Stimulated activated effector memory CD8-positive, alpha-beta T cell treated with anti-CD3 and anti-CD28 coated beads, Interleukin-12 subunit alpha, Interleukin-12 subunit beta, amount 100 ng/mL, for 72 hours (primary cell): ENCODE data around the gene AK1.
"Not testable (repeated sequence)": the region's sequence is repeated elsewhere in the genome, so short reads cannot be mapped to it uniquely, and the experiment has no call there.

ENCODE experiments used
- ATAC-seq: fragments of 150-1000 bp; cut with Tn5 transposase; 2 replicates; pipeline ENCODE4 v1.10.0; 2021
- DNase-seq, 2 donors: peaks; one replicate each; pipeline ENCODE4 v3.0.0; 2021 to 2022; ENCODE audit warnings: low spot score in 2 of 2
- H3K27ac Mint-ChIP-seq: one replicate; pipeline ENCODE4 v1.8.0; 2022; ENCODE audit warnings: mild to moderate bottlenecking, mixed read lengths
- H3K36me3 Mint-ChIP-seq: one replicate; pipeline ENCODE4 v1.8.0; 2022; ENCODE audit warnings: mild to moderate bottlenecking, mixed read lengths
- H3K4me1 Mint-ChIP-seq: one replicate; pipeline ENCODE4 v1.8.0; 2022; ENCODE audit warnings: mixed read lengths
- H3K4me3 Mint-ChIP-seq: one replicate; pipeline ENCODE4 v1.8.0; 2022; ENCODE audit warnings: mild to moderate bottlenecking, mixed read lengths
- H3K9me3 Mint-ChIP-seq: one replicate; pipeline ENCODE4 v1.8.0; 2022; ENCODE audit warnings: mixed read lengths

AK1 gene

GRCh38 chr9:127856094-127856728, 21.3 kb downstream of the AK1 start:
- no peaks in the 10 kb centered on the region for H3K36me3 Mint-ChIP-seq
- ATAC-seq (no peak), DNase-seq (no peak)
- no peaks in the 10 kb centered on the region for H3K9me3 Mint-ChIP-seq
- peaks cover 25% of the 10 kb centered on the region for H3K4me1 Mint-ChIP-seq
- H3K4me3 Mint-ChIP-seq, result no peak overlapping the region
- peak overlapping the region; percentile 74 for H3K27ac Mint-ChIP-seq

GRCh38 chr9:127855522-127855921, 22.0 kb downstream of the AK1 start:
- H3K27ac Mint-ChIP-seq, result peak overlapping the region; percentile 74

DNA sequence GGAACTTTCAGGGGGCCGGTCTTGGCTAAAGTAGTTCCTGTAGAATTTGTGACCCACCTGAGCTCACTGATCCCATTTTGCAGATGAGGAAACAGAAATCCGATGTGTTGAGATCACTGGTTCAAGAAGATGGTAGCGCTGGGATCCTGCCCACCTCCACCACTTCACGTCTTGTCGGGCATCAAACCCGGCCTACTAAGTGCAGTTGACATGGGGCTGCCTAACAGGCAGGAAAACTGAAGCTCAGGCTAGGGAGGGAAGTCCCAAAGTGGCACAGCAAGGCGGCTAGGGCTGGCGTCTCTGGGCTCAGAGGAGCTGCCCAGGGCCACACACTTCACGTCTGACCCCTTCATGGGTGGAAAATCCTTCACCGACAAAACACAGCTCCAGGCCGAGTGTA, 22.5 kb downstream of the AK1 start:
- H3K9me3 Mint-ChIP-seq, result no peaks in the 10 kb centered on the region
- ATAC-seq, result no peak
- H3K27ac Mint-ChIP-seq, result peak overlapping the region; percentile 87
- no peak for DNase-seq
- peaks cover 15% of the 10 kb centered on the region for H3K4me1 Mint-ChIP-seq
- peak overlapping the region; percentile 75 for H3K4me3 Mint-ChIP-seq
- H3K36me3 Mint-ChIP-seq, result no peaks in the 10 kb centered on the region

More at GRCh38 chr9:127855522-127855921, 22.0 kb downstream of the AK1 start:
- DNase-seq (no peak), ATAC-seq (no peak)
- Mint-ChIP-seq H3K4me1 (peaks cover 18% of the 10 kb centered on the region), H3K36me3 (no peaks in the 10 kb centered on the region), H3K4me3 (no peak overlapping the region), H3K9me3 (no peaks in the 10 kb centered on the region)

- Mint-ChIP-seq H3K27ac (peak within 1 kb of the TSS; percentile 87), H3K4me1 (peaks cover 15% of the 10 kb centered on the region)
Observed at GRCh38 chr9:127854184-127854806, 23.2 kb downstream of the AK1 start, which contains the start of gene ENG. TSS of gene ENG (minus strand) at chr9:127854658. CDS start at chr9:127854355, 303 bp downstream.

GRCh38 chr9:127853312-127854183, 23.9 kb downstream of the AK1 start:
- H3K9me3 Mint-ChIP-seq, result peaks cover 8% of the 10 kb centered on the region
- peak overlapping the region; percentile 75 for H3K4me3 Mint-ChIP-seq
- DNase-seq (no peak), ATAC-seq (peak; percentile 27)
- peaks cover 4% of the 10 kb centered on the region for H3K36me3 Mint-ChIP-seq
- peak overlapping the region; percentile 87 for H3K27ac Mint-ChIP-seq
- peaks cover 10% of the 10 kb centered on the region for H3K4me1 Mint-ChIP-seq

More at GRCh38 chr9:127854184-127854806, 23.2 kb downstream of the AK1 start, which contains the start of gene ENG:
- no peak for DNase-seq
- Mint-ChIP-seq H3K36me3 (no peaks in the 10 kb centered on the region), H3K4me3 (peak within 1 kb of the TSS; percentile 75), H3K9me3 (peaks cover 3% of the 10 kb centered on the region)
- ATAC-seq, result peak; percentile 41

DNA sequence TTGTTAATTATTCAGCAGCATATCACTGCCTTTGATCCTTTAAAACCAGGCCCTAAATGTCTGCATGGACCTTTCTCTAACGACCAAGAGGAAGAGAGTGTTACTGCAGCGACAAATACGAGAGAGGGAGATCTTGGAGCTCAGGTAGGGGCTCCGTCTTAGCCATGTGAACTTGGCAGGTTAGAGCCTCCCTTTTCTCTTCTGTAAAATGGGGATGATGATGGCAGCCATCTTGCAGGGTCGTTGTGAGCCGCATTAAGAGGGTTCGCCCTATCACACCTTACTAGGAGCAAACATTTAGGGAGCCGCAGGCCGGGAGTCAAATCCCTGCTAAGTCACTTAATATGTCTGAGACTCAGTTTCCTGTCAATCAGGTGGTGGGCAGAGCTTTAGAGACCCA, 24.6 kb downstream of the AK1 start:
- H3K27ac Mint-ChIP-seq, result peak overlapping the region; percentile 20
- H3K4me3 Mint-ChIP-seq, result peak overlapping the region; percentile 75
- H3K36me3 Mint-ChIP-seq, result peaks cover 4% of the 10 kb centered on the region
- H3K9me3 Mint-ChIP-seq, result peaks cover 8% of the 10 kb centered on the region
- ATAC-seq (no peak), DNase-seq (no peak)
- H3K4me1 Mint-ChIP-seq, result peaks cover 6% of the 10 kb centered on the region

GRCh38 chr9:127850286-127850830, 27.1 kb downstream of the AK1 start:
- no peak overlapping the region for H3K27ac Mint-ChIP-seq
- DNase-seq (no peak), ATAC-seq (no peak)
- peaks cover 8% of the 10 kb centered on the region for H3K9me3 Mint-ChIP-seq
- H3K36me3 Mint-ChIP-seq, result peaks cover 4% of the 10 kb centered on the region
- H3K4me3 Mint-ChIP-seq, result no peak overlapping the region
- no peaks in the 10 kb centered on the region for H3K4me1 Mint-ChIP-seq

DNA sequence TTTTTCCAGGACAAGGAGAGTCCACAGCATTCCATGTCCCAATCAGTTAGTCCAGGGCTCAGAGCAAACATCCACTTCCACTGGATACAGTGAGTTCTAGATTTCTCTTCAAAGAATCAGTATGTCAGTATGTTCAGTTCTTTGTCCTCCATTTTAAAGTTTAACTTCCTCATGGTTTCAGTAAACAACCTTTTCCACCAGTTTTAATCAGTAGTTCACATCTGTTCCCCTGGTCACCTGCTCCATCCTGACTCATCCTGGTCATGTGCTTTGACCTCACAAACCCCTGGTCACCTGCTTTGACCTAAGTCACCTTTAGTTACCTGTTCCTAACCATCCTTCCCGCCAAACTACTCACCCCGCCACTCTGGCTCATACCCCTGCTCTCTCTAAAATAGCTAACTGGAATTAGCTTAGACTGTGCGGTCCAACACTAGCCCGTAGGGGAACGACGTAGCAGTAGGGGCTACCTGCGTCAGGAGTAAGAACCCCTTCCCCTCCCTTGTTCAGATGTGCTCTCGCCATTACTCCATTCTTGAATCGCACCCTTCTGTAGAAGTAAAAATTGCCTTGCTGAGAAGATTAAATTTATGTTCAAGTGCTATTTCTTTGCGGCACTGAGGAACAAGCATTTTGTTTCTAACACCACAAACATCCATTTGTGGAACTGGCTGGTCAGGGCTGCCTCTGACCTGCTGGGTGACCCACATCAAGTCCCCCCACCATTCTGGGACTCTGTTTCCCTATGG, 28.5 kb downstream of the AK1 start:
- DNase-seq (no peak), ATAC-seq (no peak)
- H3K9me3 Mint-ChIP-seq, result peaks cover 8% of the 10 kb centered on the region
- peaks cover 4% of the 10 kb centered on the region for H3K36me3 Mint-ChIP-seq
- peak overlapping the region; percentile 21 for H3K27ac Mint-ChIP-seq
- H3K4me3 Mint-ChIP-seq, result no peak overlapping the region
- H3K4me1 Mint-ChIP-seq, result no peaks in the 10 kb centered on the region

DNA sequence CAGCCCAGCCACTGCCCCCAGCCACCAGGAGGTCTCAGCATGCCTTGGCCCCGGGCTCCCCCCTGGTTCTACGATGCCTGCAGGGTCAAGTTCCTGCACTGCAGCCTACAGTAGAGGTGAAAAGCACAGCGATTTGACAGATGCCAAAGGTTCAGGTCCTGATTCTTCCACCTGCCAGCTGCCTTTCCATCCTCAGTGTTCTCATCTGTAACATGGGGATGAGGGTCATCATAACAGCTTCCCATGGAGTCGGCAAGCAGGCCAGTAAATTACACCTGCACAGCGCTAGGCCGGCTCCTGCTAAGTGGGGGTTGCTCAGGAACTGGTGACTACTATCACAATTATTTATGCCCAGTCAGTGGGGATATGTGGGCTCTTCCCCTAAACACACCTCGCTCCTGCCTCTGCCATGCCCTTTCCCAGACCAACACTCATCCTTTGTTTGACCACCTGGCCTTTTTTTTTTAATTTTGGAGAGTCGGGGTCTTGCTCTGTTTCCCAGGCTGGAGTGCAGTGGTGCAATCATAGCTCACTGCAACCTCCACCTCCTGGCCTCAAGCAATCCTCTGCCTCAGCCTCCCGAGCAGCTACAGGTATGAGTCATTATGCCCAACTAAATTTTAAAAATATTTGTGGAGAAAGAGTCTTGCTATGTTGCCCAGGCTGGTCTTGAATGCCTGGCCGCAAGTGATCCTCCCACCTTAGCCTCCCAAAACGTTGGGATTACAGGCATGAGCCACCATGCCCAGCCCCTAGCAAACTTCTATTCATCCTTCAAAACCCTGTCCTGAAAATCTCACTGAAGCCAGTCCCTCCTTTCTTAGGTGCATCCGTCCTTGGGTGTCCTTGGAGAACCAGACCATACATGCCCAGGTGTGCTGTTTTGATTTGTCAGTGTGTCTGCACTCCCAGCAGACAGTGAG, 29.4 kb downstream of the AK1 start:
- Mint-ChIP-seq H3K36me3 (peaks cover 4% of the 10 kb centered on the region), H3K9me3 (peaks cover 8% of the 10 kb centered on the region), H3K4me3 (no peak overlapping the region), H3K27ac (peak overlapping the region; percentile 52), H3K4me1 (no peaks in the 10 kb centered on the region)
- ATAC-seq (no peak), DNase-seq (no peak)

DNA sequence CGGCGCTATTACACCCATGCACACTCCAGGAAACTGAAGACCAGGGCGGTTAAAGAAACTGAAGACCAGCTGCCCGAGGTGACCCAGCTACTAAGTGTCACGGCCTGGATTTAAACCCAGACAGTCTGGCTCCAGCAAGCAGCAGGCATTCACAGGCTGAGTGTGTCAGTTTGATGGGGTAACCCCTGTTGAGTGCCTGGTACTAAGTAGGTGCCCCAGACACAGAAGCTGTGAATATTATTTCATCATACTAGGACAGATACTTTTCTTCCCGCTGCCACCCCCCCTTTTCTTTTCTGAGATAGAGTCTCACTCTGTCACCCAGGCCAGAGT, 30.3 kb downstream of the AK1 start:
- DNase-seq (no peak), ATAC-seq (no peak)
- Mint-ChIP-seq H3K36me3 (peaks cover 4% of the 10 kb centered on the region), H3K9me3 (peaks cover 8% of the 10 kb centered on the region), H3K4me3 (no peak overlapping the region), H3K27ac (no peak overlapping the region), H3K4me1 (no peaks in the 10 kb centered on the region)

DNA sequence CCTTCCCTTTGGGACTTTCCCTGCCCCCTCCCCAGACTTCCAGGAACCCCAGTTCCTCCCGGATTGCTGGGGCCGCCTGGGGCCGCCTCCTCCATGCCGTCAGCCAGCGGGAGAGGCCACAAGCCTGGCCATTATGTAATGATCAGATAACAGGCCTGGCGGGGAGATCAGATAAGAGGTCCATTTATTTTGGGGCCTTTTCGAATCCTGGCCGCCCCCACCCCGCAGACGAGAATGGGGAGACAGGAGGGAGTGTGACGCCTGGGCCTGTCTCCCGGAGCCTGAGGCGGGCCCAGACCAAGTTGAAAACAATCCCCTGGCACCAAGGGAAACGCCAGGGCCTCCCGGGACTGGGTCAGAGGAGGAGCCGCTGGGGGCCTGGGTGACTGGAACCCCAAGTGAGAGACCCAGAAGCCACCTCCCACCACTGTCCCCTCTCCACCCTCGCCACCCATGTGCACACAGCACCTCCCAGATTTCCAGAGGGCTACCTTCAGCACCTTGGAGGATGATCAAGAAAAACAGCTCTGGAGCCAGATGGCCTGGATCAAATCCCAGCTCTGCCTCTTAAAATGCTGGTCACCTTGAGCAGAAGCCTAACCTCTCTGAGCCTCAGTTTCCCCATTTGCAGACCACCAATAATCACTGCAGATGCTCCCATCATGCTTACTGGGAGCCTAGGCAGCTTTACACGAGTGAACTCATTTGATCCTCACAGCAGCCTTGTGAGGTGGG, 30.9 kb downstream of the AK1 start:
- Mint-ChIP-seq H3K4me1 (no peaks in the 10 kb centered on the region), H3K9me3 (peaks cover 8% of the 10 kb centered on the region), H3K27ac (no peak overlapping the region), H3K36me3 (peaks cover 8% of the 10 kb centered on the region), H3K4me3 (no peak overlapping the region)
- ATAC-seq (no peak), DNase-seq (no peak)

DNA sequence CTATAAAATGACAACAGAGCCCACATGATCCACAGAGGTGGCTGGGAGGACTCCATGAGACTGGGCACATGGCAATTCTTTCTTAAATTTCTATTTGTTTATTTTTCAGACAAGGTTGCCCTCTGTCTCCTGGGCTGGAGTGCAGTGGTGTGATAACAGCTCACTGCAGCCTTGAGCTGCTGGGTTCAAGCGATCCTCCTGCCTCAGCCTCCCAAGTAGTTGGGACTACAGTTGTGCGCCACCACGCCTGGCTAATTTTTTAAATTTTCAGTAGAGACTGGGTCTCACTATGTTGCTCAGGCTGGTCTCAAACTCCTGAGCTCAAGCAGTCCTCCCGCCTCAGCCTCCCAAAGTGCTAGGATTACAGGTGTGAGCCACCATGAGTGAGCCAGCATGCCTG, 31.9 kb downstream of the AK1 start:
- H3K9me3 Mint-ChIP-seq, DNase-seq, ATAC-seq, H3K4me1 Mint-ChIP-seq, H3K4me3 Mint-ChIP-seq, H3K27ac Mint-ChIP-seq: not testable (repeated sequence)
- peaks cover 14% of the 10 kb centered on the region for H3K36me3 Mint-ChIP-seq

DNA sequence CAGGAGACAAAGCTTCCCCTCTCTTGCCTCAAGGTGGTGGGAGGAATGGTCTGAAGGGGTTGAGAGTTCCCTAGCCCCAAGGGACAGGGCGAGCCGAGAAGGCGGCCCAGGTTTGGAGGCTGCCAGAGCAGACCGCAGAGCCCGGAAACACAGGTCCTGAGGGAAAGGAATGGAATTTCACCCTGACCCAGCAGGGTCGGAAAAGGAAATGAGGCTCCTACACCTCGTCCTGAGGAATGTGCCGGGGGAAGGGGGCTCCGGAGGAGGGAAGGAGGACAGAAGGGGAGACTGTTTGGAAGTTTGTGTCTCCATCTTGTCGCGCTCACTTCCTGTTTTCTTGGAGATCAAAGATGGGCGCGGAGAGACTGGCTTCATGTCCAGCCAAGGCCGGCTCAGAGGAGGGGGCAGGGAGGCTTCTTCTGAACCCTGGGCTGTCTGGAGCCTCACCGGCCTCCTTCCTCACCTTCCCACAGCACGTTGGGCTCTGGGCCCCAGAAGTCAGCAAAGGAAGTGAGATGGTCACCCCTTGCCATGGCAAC, 32.6 kb downstream of the AK1 start:
- H3K4me1 Mint-ChIP-seq, result no peaks in the 10 kb centered on the region
- DNase-seq (no peak), ATAC-seq (no peak)
- no peak overlapping the region for H3K4me3 Mint-ChIP-seq
- peaks cover 8% of the 10 kb centered on the region for H3K9me3 Mint-ChIP-seq
- peaks cover 14% of the 10 kb centered on the region for H3K36me3 Mint-ChIP-seq
- H3K27ac Mint-ChIP-seq, result no peak overlapping the region
